GM23248 (cell line): Measurements from ENCODE around the gene ZDHHC11. TPM values are rescaled to one million over a fixed set of nuclear protein-coding genes. Genes with fewer than 3 reads are reported as not detected.

Source experiments
- DNase-seq: peaks from one replicate; pipeline ENCODE4 v3.0.0-alpha.2; 2015
- H2AFZ ChIP-seq: fragments of 200-600 bp; sonication (generic); 2 replicates; pipeline ENCODE4 v1.6.1; 2016; ENCODE audit warnings: antibody characterized with exemption
- H3F3A ChIP-seq: fragments of 200-600 bp; sonication (generic); 2 replicates; pipeline ENCODE4 v1.6.1; 2016; ENCODE audit warnings: mild to moderate bottlenecking, antibody characterized with exemption, mixed run types; ENCODE audit not compliant: insufficient read depth
- H3K27ac ChIP-seq: fragments of 200-600 bp; sonication (generic); 2 replicates; pipeline ENCODE4 v1.5.1; 2016; ENCODE audit warnings: mild to moderate bottlenecking
- H3K27me3 ChIP-seq: fragments of 200-600 bp; sonication (generic); replicated peaks from 2 replicates; pipeline ENCODE4 v1.6.1; 2016; ENCODE audit warnings: mild to moderate bottlenecking; ENCODE audit not compliant: insufficient read depth
- H3K36me3 ChIP-seq: fragments of 200-600 bp; sonication (generic); 2 replicates; pipeline ENCODE4 v1.6.1; 2016; ENCODE audit warnings: low read depth, mild to moderate bottlenecking
- H3K4me1 ChIP-seq: fragments of 200-600 bp; sonication (generic); 2 replicates; pipeline ENCODE4 v1.6.1; 2016; ENCODE audit warnings: mild to moderate bottlenecking; ENCODE audit not compliant: insufficient read depth
- H3K4me2 ChIP-seq: fragments of 200-600 bp; sonication (generic); one replicate; pipeline ENCODE4 v1.6.1; 2016; ENCODE audit warnings: mild to moderate bottlenecking; ENCODE audit not compliant: unreplicated experiment
- H3K4me3 ChIP-seq: fragments of 200-600 bp; sonication (generic); 2 replicates; pipeline ENCODE4 v1.5.1; 2016; ENCODE audit warnings: mild to moderate bottlenecking
- H3K79me2 ChIP-seq: fragments of 200-600 bp; sonication (generic); 2 replicates; pipeline ENCODE4 v1.6.1; 2016; ENCODE audit warnings: mild to moderate bottlenecking; ENCODE audit not compliant: insufficient read depth
- H3K9ac ChIP-seq: fragments of 200-600 bp; sonication (generic); 2 replicates; pipeline ENCODE4 v1.6.1; 2016; ENCODE audit warnings: mild to moderate bottlenecking
- H3K9me2 ChIP-seq: fragments of 200-600 bp; sonication (generic); 2 replicates; pipeline ENCODE4 v1.6.1; 2016; ENCODE audit warnings: mixed run types, mild to moderate bottlenecking, moderate library complexity; ENCODE audit not compliant: insufficient read depth
- H3K9me3 ChIP-seq: fragments of 200-600 bp; sonication (generic); one replicate; pipeline ENCODE4 v1.6.1; 2017; ENCODE audit warnings: low read depth
- H4K20me1 ChIP-seq: fragments of 200-600 bp; sonication (generic); 2 replicates; pipeline ENCODE4 v1.6.0; 2016; ENCODE audit not compliant: insufficient read depth
- EZH2 ChIP-seq: fragments of 200-600 bp; sonication (generic); IDR thresholded peaks from 2 replicates; pipeline ENCODE4 v1.6.1; 2018; ENCODE audit warnings: antibody characterized with exemption, mild to moderate bottlenecking; ENCODE audit not compliant: insufficient read depth, poor library complexity, severe bottlenecking
- EZH2phosphoT487 ChIP-seq: fragments of 200-600 bp; sonication (generic); IDR thresholded peaks from 2 replicates; pipeline ENCODE4 v1.6.1; 2018; ENCODE audit warnings: antibody characterized with exemption, moderate library complexity, mild to moderate bottlenecking, low read depth; ENCODE audit not compliant: insufficient read depth
- WGBS, 2 experiments: methylation state at CpG; one replicate each; pipeline ENCODE4 v1.1.6; 2015 to 2017; ENCODE audit warnings: low lambda C conversion rate in 2 of 2, low coverage in 1 of 2; ENCODE audit errors: missing lambda C conversion rate in 2 of 2; 5-methylcytosine and 5-hydroxymethylcytosine counted together
- in situ Hi-C: fragments of 300-500 bp; cut with MboI; formaldehyde crosslinking; loops from 2 replicates; pipeline ENCODE4 v1.15.0; 2020
- polyA plus RNA-seq: library from polyadenylated mRNA; unstranded; fragments of >200 nt; fragmentation: Nextera tagmentation; extraction: Ambion mirVana; gene quantifications from 2 replicates; pipeline ENCODE4 v1.2.1, GENCODE V29; 2016
- total RNA-seq: library from RNA; depleted of rRNA; stranded (reverse); fragments of >200 nt; shearing (Covaris generic); gene quantifications from 2 replicates; pipeline ENCODE4 v1.2.3, GENCODE V29; 2014

ZDHHC11 gene
- total and polyA plus RNA-seq, 2 experiments from 2014 or later: 0.26 to 0.65 TPM

DNA sequence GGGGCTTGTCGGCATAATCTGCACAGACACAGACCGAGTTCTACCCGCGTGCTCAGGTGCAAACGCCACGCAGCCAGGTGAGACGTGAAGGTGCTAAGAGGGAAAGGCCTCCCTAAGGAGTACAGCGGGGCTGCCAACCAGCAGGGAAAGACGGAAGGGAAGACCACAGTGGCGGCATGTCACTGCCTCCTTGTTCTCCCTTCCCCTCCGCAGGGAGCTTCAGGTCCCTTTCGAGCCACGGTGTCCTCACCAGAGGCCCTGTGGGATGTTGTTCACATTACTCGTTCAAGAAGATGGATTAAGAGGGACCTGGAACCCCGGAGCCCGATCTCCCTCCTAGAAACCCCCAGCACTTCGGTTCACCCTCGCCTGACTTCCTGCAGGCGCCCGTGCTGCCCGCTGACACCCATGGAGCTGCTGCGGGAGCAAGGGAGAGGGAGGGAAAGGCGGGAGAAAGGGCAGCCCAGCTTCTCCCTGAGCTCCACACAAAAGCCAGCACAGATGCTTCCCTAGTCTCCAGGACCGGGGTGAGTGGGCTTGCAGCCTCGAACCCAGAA is 41.1 kb upstream of the ZDHHC11 start:
- H3K36me3 ChIP-seq: peaks cover 13% of the 10 kb centered on the region; the same call in 1 of the 2 replicates
- H3F3A ChIP-seq: no peaks in the 10 kb centered on the region
- H3K9ac ChIP-seq: peak overlapping the region; percentile 90
- in situ Hi-C loops: no loop called here
- H3K79me2 ChIP-seq: peaks cover 79% of the 10 kb centered on the region
- no peaks in the 10 kb centered on the region; the same call in 1 of the 2 replicates for H4K20me1 ChIP-seq
- H3K4me2 ChIP-seq: peak overlapping the region; percentile 91
- H3K4me1 ChIP-seq: peaks cover 7% of the 10 kb centered on the region; the same call in 1 of the 2 replicates
- H2AFZ ChIP-seq: peak overlapping the region; percentile 75
- TF ChIP-seq EZH2: no peak
- TF ChIP-seq EZH2phosphoT487: no peak
- no peaks in the 10 kb centered on the region for H3K9me3 ChIP-seq
- 4 to 5% methylated on average over 23 to 24 of the region's 25 CpGs for WGBS, 2 experiments
- peak overlapping the region; percentile 82 for H3K4me3 ChIP-seq
- H3K27ac ChIP-seq: peak overlapping the region; percentile 71
- DNase-seq: peak; percentile 66
- H3K9me2 ChIP-seq: no peaks in the 10 kb centered on the region
- no peaks in the 10 kb centered on the region for H3K27me3 ChIP-seq

DNA sequence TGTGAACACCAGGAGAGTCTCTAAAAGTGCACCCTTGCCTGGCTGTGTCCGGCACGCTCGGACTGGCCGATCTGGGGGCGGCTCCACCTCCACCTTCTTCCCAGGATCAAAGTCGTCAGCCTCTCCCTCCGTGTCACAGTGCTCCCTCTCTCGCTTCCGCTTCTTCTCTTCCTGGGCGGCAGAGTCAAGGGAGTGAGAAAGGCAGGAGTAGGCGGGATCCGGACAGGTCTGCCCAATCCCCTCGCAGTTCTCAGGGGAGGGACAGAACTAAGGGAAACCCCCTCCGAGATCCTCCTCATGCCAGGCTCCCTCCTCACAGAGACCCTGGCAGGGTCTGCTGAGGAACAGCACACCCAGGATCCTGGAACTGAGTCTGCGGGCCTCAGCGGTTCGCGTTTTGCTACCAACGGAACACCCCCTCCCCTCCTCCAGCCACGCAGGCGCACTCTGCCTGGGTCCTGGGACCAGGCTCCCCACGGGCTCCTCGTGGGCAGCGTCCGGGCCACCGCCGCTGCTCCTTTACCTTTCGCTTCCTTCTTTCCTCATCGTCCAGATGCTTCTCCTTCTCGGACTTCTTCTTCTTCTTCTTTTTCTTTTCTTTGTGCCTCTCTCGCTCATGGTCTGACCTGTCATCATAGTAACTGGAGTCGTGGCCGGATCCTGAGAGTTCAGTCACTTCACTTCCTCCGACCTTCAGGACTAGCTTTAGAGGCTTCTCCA is 40.5 kb upstream of the ZDHHC11 start:
- H3K4me2 ChIP-seq: peak overlapping the region; percentile 91
- H3K27me3 ChIP-seq: no peaks in the 10 kb centered on the region
- peak overlapping the region; percentile 71; the same call in 1 of the 2 replicates for H3K27ac ChIP-seq
- peaks cover 82% of the 10 kb centered on the region for H3K79me2 ChIP-seq
- peak overlapping the region; percentile 90 for H3K9ac ChIP-seq
- in situ Hi-C loops: no loop called here
- H3K4me1 ChIP-seq: peaks cover 7% of the 10 kb centered on the region; the same call in 1 of the 2 replicates
- peak overlapping the region; percentile 82 for H3K4me3 ChIP-seq
- WGBS, 2 experiments: 56 to 59% methylated on average over 34 of the region's 34 CpGs
- H2AFZ ChIP-seq: peak overlapping the region; percentile 75
- no peaks in the 10 kb centered on the region for H3K9me3 ChIP-seq
- DNase-seq: peak; percentile 28
- H4K20me1 ChIP-seq: no peaks in the 10 kb centered on the region; the same call in 1 of the 2 replicates
- peaks cover 19% of the 10 kb centered on the region; the same call in 1 of the 2 replicates for H3K36me3 ChIP-seq
- no peaks in the 10 kb centered on the region for H3K9me2 ChIP-seq
- no peaks in the 10 kb centered on the region for H3F3A ChIP-seq
- no peak for TF ChIP-seq EZH2
- TF ChIP-seq EZH2phosphoT487: no peak

DNA sequence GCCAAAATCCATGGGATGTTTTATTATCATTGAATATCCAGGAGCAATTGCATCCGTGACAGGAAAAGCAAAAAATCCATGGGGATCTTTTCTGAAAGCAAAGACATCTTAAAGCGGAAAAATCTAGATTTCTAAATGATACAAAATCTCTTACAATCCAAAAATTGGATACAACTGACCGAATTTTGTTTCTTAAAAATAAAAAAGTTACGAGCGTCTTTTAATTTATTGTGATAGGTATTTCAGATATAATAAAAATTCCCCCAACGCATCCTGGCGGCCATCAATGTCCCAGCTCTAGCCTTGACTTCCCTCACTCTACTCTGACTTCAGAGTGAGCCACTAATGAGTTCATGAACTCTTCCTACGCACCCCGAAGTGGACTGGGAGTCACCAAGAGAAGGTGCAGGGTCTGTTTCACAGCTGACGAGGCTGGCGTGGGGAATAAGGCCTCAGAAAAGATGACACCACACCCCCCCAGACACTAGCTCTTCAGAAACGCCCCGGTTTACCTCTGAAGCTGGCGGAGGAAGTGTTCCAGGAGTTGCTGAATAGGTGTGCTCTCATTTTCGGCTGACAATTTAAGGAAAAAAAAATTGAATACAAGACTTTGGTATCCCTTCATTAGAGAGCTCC is 38.4 kb upstream of the ZDHHC11 start:
- DNase-seq: no peak
- H3K27ac ChIP-seq: no peak overlapping the region
- H3K9ac ChIP-seq: no peak overlapping the region
- no peaks in the 10 kb centered on the region for H3F3A ChIP-seq
- WGBS, 2 experiments: 93 to 95% methylated on average over 15 of the region's 15 CpGs
- no peak overlapping the region for H2AFZ ChIP-seq
- H3K4me2 ChIP-seq: no peak overlapping the region
- H3K79me2 ChIP-seq: peaks cover 87% of the 10 kb centered on the region
- in situ Hi-C loops: no loop called here
- H3K4me3 ChIP-seq: no peak overlapping the region
- TF ChIP-seq EZH2phosphoT487: no peak
- no peak for TF ChIP-seq EZH2
- no peaks in the 10 kb centered on the region for H3K27me3 ChIP-seq
- H3K4me1 ChIP-seq: peaks cover 7% of the 10 kb centered on the region; the same call in 1 of the 2 replicates
- no peaks in the 10 kb centered on the region for H3K9me2 ChIP-seq
- peaks cover 20% of the 10 kb centered on the region; the same call in 1 of the 2 replicates for H3K36me3 ChIP-seq
- H4K20me1 ChIP-seq: no peaks in the 10 kb centered on the region
- no peaks in the 10 kb centered on the region for H3K9me3 ChIP-seq

DNA sequence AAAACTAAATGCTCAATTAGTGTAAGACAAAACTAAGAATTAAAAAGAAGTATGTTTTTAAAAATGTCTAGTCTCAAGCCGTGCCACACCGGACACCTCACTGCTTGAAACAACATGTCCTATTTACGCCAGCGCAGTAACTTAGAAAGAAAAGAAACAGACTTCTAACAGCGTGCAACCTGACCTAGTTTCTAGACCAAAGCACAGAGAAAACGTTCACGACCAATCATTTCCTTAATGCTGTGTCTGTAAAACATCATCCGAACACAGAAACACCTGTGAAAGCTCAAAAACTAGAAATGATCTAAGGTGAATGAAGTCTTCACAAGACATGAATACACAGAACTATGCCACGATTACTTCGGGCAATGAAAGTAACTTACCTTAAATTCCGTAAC is 37.9 kb upstream of the ZDHHC11 start:
- no peaks in the 10 kb centered on the region for H3F3A ChIP-seq
- H3K4me3 ChIP-seq: no peak overlapping the region
- H3K79me2 ChIP-seq: peaks cover 87% of the 10 kb centered on the region
- DNase-seq: no peak
- H2AFZ ChIP-seq: no peak overlapping the region
- in situ Hi-C loops: no loop called here
- TF ChIP-seq EZH2phosphoT487 (no peak), EZH2 (no peak)
- WGBS, 2 experiments: 94% methylated on average over 11 of the region's 11 CpGs
- H3K4me1 ChIP-seq: peaks cover 7% of the 10 kb centered on the region; the same call in 1 of the 2 replicates
- peaks cover 20% of the 10 kb centered on the region; the same call in 1 of the 2 replicates for H3K36me3 ChIP-seq
- no peaks in the 10 kb centered on the region for H4K20me1 ChIP-seq
- no peaks in the 10 kb centered on the region for H3K27me3 ChIP-seq
- no peaks in the 10 kb centered on the region for H3K9me2 ChIP-seq
- no peak overlapping the region for H3K27ac ChIP-seq
- no peak overlapping the region for H3K4me2 ChIP-seq
- H3K9ac ChIP-seq: no peak overlapping the region
- H3K9me3 ChIP-seq: no peaks in the 10 kb centered on the region
